ENCODE data around the gene KCNA1.

KCNA1 gene

GRCh38 chr12:4911316-4911994, 1.8 kb downstream of the KCNA1 start:
- no peak for DNase-seq

DNA sequence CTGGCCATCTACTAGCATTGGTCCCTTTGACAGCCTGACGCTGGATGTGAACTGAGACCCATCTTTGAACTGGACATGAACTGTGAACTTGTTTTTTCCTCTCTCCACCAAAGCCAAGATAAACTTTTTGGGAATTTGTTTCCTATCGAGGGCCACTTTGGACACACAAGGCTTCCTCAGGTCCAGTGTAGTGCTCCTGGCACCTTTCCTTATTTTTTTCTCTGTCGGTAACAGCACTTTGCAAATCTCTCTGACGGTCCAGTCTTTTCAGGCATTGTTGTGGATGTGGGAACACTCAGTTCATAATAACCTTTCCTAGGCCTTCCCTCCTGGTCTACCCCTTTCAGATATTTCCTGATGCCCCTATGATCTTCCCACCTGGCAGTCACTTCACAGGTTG, 5.0 kb downstream of the KCNA1 start:
- no peak for DNase-seq

DNA sequence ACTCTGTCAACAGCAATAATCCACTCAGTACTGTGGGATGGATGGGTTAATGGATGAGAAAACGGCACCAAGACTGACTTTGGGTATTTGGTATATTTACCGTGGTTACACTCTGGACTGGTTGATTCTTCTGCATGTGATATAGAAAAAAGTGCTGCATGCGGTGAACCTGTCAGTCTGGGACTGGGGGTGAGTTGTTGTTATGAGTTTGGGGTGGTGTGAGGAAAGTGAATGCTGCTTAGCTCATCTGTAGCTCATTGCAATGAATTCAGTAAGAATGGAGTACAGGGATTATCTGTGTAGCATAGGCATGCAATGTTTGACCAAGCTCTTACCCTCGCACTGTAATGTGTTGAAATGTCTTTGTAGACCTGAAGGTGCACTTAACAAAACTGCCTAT, 6.0 kb downstream of the KCNA1 start:
- no peak for DNase-seq

- DNase-seq: no peak
These were observed 9.4 kb downstream of the KCNA1 start for GRCh38 chr12:4918950-4919660.

DNA sequence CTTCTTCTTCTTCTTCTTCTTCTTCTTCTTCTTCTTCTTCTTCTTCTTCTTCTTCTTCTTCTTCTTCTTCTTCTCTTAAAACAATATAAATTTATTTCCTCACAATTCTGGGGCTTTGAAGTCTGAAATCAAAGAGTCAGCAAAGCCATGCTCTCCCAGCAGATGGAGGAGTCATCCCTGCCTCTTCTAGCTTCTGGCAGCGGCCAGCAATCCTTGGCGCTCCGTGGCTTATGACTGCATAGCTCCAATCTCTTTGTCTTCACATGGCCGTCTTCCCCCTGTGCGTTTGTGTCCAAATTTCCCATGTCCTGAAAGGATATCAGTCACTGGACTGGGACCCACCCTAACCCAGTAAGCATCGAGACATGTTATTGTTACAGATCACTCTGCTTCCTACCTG, 22.9 kb downstream of the KCNA1 start:
- DNase-seq: no peak

DNA sequence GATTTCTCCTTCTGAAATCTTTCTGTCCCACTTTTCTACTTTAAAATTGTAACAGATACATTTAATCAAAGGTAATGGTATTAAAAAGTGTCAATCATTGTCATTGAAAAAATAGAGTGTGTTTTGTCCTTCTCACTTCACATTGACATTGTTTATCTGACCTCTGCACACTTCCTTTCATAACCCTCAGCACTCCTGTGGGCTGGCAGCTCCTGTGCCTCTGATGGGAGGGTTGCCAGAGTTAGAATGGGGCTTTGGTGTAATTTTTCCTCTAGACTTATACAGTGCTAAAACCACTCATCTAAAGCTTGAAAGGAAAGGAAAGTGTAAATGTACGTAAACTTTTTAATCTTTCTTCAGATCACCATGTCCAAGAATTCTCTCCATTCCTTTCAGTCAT, 23.7 kb downstream of the KCNA1 start:
- no peak for DNase-seq

GRCh38 chr12:4934407-4935035, 24.8 kb downstream of the KCNA1 start:
- DNase-seq: no peak

GRCh38 chr12:4938900-4939299, 29.2 kb downstream of the KCNA1 start:
- DNase-seq: no peak

GRCh38 chr12:4939418-4940023, 29.8 kb downstream of the KCNA1 start:
- no peak for DNase-seq

- no peak for DNase-seq
These were observed 33.6 kb downstream of the KCNA1 start for GRCh38 chr12:4943067-4943937.

DNA sequence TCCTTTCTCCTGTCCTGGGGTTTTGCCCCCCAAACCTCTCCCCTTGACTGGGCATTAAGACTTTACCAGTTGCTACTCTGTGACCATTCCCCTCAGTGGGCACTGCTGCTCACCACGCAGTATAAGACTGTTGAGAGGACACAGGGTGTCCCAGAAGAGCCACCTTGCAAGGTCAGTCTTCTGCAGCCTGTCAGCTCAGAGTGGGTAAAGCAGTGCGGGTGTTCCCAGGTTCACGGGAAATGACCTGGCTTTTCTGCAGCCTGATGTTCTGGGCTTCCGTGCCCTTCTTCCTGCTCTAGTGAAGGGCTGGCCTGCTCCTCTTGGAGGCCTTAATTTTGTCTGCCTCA, 34.2 kb downstream of the KCNA1 start:
- no peak for DNase-seq

DNA sequence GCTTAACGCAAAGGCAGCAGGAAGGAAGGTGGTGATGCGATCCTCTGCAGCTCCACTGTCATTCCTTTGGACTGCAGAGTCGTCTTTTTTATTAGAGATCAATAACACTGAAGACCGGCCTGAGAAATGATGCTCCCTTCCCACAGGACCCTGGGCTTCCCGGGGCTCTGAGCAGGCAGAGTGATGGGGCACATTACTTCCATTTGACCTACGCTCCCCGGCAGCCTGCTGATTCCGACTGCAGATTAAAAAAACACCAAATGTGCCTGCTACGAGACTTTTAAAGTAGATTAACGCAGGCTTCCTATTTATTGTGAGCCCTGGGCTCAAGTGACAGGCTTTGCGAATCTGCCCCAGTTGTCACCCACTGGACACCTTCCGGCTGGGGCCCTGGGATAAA, 37.5 kb downstream of the KCNA1 start:
- DNase-seq: no peak

DNA sequence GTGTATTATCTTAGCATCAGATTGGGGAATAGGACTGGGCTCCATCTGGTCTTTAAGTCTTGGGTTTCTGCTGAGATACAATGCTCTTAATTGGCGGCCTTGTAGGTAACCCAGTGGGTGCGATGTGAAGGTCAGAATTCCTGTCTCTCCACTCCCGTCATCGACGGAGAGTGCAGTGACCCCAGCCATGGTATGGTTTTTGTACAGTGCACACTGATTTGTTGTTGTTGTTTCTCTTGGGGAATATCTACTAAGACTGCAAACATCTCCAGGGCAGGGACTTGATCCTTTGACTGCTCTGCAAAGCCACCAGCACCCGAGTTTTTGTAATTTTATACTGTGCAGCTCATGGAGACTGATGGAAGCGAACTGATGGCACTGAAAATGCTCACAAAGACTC, 41.4 kb downstream of the KCNA1 start:
- DNase-seq: no peak

DNA sequence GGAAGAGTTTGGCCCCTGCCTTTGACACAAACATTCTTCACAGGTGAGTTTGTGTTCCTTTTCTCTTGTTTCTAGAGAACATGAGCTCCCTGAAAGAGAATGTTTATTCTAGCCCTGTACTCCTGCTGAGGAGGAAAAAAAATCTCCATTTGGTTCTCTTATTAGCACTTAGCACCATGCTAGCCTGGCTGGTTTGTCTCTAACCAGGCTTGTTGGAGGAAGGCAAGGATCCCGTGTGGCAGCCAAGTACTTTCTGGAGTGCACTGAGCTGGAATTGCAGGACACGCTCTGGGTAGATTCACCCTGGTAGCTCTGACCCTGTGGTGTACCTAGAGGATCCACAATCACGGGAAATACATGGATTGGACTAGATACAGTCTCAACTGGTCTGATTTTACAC, 41.9 kb downstream of the KCNA1 start:
- no peak for DNase-seq

GRCh38 chr12:4954621-4955354, 45.1 kb downstream of the KCNA1 start:
- DNase-seq: no peak

- DNase-seq: no peak
These were observed 46.3 kb downstream of the KCNA1 start for GRCh38 chr12:4956054-4956453.

GRCh38 chr12:4956968-4957367, 47.3 kb downstream of the KCNA1 start:
- no peak for DNase-seq

GRCh38 chr12:4957761-4958160, 48.1 kb downstream of the KCNA1 start:
- DNase-seq: no peak

DNA sequence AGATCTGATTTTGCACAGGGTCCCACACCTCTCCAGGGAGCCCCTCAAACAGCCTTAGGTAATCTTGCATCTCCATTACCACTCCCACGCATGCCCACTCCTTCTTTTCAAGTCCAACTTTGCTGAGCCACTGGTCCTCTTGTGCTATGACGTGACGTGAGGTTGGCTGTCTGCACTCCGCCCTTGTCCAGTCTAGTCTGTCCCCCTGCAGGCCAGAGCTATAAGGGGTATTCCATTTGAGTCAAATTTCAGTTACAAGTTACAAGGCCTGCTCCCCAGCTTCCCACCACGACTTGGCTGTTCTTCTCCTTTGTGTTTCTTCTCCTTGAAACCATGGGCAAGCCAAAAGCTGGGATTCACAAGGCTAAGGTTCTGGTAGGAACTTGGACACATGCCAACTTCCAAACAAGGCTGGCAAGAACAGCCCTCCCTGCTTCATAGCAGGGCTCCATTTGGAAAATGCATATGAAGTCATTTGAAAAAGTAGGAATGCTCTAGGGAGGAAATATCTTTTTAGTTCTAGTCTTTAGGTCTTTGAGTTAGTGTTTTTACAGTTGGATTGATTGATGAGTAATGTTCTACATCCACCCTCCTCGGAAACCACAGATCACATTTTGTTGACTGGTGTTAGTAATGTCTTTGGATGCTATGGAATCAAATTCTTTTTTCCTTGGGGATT, 49.1 kb downstream of the KCNA1 start:
- no peak for DNase-seq

- no peak for DNase-seq
These were observed 49.7 kb downstream of the KCNA1 start for GRCh38 chr12:4959381-4959780.

DNA sequence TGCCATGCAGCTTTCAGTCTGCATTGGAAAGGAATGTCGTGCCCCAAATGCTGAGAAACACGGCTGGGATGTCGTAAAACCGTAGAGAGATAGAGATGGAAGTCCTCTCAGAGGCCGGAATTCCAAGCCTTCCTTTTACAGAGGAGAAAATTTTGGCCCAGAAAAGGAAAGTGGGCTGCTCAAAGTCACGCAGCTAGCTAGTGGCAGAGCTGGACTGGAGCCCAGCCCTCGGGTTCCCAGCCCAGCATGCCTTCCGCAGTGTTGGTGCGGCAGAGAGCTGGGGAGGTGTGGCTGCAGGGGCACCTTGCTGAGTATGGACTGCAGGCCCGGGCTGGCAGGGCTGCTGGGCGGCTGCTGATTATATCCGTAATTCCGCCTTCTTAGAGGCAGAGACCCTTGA, 50.3 kb downstream of the KCNA1 start:
- DNase-seq: no peak

DNA sequence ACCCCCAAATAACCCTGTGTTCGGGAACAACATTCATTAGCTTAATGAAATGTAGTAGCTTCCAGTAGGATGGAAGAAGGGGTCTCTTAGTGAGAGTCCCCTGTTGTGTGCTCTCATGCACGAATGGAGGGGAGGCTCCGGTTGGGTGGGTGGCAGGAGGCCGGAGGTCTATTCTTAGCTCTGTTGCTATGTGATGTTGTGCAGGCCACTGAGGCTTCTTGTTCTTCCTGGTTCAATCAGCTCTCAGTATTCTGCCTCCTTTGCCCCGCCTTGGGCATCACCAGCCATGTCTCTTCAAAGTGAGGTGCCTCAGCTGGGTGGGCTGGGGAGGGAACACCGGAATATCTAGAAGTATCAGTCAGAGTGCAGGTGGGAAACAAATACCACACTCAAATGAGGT, 50.8 kb downstream of the KCNA1 start:
- no peak for DNase-seq

All from CD4-positive, alpha-beta T cell treated with Interferon gamma for 1 hour (primary cell).